Esophagus squamous epithelium (tissue), 5 donors: Measurements from ENCODE around the gene DNAH8. TPM values are rescaled to one million over a fixed set of nuclear protein-coding genes. Genes with fewer than 3 reads are reported as not detected.

Experiments
- DNase-seq: peaks from one replicate; lab custom pipeline; 2025; lab: John Stamatoyannopoulos, UW
- H3K27ac ChIP-seq, 4 donors: fragments of 200-600 bp; sonication (generic); one replicate each; pipeline ENCODE4 v1.5.1; 2016 to 2019; ENCODE audit warnings: mild to moderate bottlenecking in 1 of 4
- H3K27me3 ChIP-seq, 4 donors: fragments of 200-600 bp; sonication (generic); 1 replicate in 3 of 4; 2 replicates in 1 of 4; pipeline versions ENCODE4 v1.5.1 to v1.6.0; 2017 to 2021; ENCODE audit warnings: antibody characterized with exemption in 1 of 4
- H3K36me3 ChIP-seq, 3 donors: fragments of 200-600 bp; sonication (generic); one replicate each; pipeline ENCODE4 v1.5.1; 2016 to 2019
- H3K4me1 ChIP-seq, 3 donors: fragments of 200-600 bp; sonication (generic); one replicate each; pipeline ENCODE4 v1.5.1; 2017 to 2019
- H3K4me3 ChIP-seq, 4 donors: fragments of 200-600 bp; sonication (generic); 1 replicate in 3 of 4; 2 replicates in 1 of 4; pipeline ENCODE4 v1.5.1; 2016 to 2019; ENCODE audit warnings: mild to moderate bottlenecking in 2 of 4, moderate library complexity in 1 of 4
- H3K9me3 ChIP-seq, 3 donors: fragments of 200-600 bp; sonication (generic); one replicate each; pipeline ENCODE4 v1.5.1; 2016 to 2019
- CTCF ChIP-seq, 6 experiments: fragments of 450-650 bp in 4 of 6; fragments of 200-600 bp in 2 of 6; sonication (generic) in 2 of 6; IDR thresholded peaks; one replicate each; pipeline ENCODE4 v1.5.1; 2016 to 2019; ENCODE audit warnings: antibody characterized with exemption in 6 of 6, mild to moderate bottlenecking in 4 of 6, moderate library complexity in 4 of 6
- POLR2A ChIP-seq, 4 donors: fragments of 450-650 bp; IDR thresholded peaks; one replicate each; pipeline ENCODE4 v1.6.1; 2017; ENCODE audit warnings: antibody characterized with exemption in 4 of 4, mild to moderate bottlenecking in 4 of 4, moderate library complexity in 3 of 4
- WGBS, 2 donors: methylation state at CpG; one replicate each; pipeline ENCODE4 v1.1.5; 2018; 5-methylcytosine and 5-hydroxymethylcytosine counted together
- intact Hi-C: fragments of 100-400 bp; cut with DNase I; formaldehyde crosslinking; loops from one replicate; pipeline ENCODE4 v1.15.0; 2022
- total RNA-seq, 4 donors: library from RNA; depleted of rRNA; stranded (reverse); fragments of >200 nt; gene quantifications; one replicate each; pipeline ENCODE4 v1.1.0, GENCODE V29; 2016
- donor health status: DM: yes; HTN: yes; CAD: no.

Gene DNAH8
- under 1 TPM in 2 of 4 donors, not detected in 2; under 0.01 to 0.03 TPM for total RNA-seq

GRCh38 chr6:38715016-38715689 lies at the start of gene DNAH8:
DNAH8 (plus strand) TSS chr6:38715311; CDS start chr6:38722810, 7,499 bp downstream.
- DNase-seq: no peak
- Histone ChIP-seq H3K9me3 (no peaks in the 10 kb centered on the region), H3K27ac (peak within 1 kb of the TSS in 2 of 4 donors; percentile 7 to 22), H3K4me1 (peaks cover 0 to 14% (median 6%) of the 10 kb centered on the region in 3 donors), H3K36me3 (no peaks in the 10 kb centered on the region), H3K4me3 (peak within 1 kb of the TSS in 3 of 4 donors; percentile 15 to 65 (median 40)), H3K27me3 (peaks cover 0 to 66% (median 5%) of the 10 kb centered on the region in 4 donors)
- intact Hi-C loops: no loop called here
- 9 to 14% methylated on average over 16 to 17 of the region's 44 CpGs for WGBS, 2 donors
- TF ChIP-seq CTCF (IDR thresholded peaks at IDR 0.05) (no peak), POLR2A (IDR thresholded peaks at IDR 0.05) (no peak)

- H3K27ac ChIP-seq: no peak overlapping the region
- intact Hi-C loops: no loop called here
- DNase-seq: no peak
- H3K36me3 ChIP-seq: peaks cover 0 to 26% (median 0%) of the 10 kb centered on the region in 3 donors
- no peak overlapping the region for H3K4me3 ChIP-seq
- H3K9me3 ChIP-seq: no peaks in the 10 kb centered on the region
- WGBS, 2 donors: 0 to 8% methylated on average over 2 of the region's 2 CpGs
- TF ChIP-seq CTCF (IDR thresholded peaks at IDR 0.05): peak; percentile 28 to 70 (median 53)
- TF ChIP-seq POLR2A (IDR thresholded peaks at IDR 0.05): no peak
- no peaks in the 10 kb centered on the region for H3K4me1 ChIP-seq
- H3K27me3 ChIP-seq: no peaks in the 10 kb centered on the region
These were observed 43.1 kb upstream of the DNAH8 start for GRCh38 chr6:38671885-38672467.

- Histone ChIP-seq H3K36me3 (peaks cover 0 to 42% (median 0%) of the 10 kb centered on the region in 3 donors), H3K4me1 (no peaks in the 10 kb centered on the region), H3K4me3 (no peak overlapping the region), H3K27ac (no peak overlapping the region), H3K9me3 (no peaks in the 10 kb centered on the region), H3K27me3 (no peaks in the 10 kb centered on the region)
- TF ChIP-seq POLR2A (IDR thresholded peaks at IDR 0.05) (no peak), CTCF (IDR thresholded peaks at IDR 0.05) (no peak)
- WGBS, 2 donors: 31 to 38% methylated on average over 6 to 9 of the region's 9 CpGs
- no peak for DNase-seq
- intact Hi-C loops: no loop called here
These were observed 41.5 kb upstream of the DNAH8 start for GRCh38 chr6:38673397-38674165.

- intact Hi-C loops: no loop called here
These were observed 38.7 kb upstream of the DNAH8 start for GRCh38 chr6:38676236-38676973.

More at GRCh38 chr6:38676236-38676973, 38.7 kb upstream of the DNAH8 start:
- Histone ChIP-seq H3K4me1 (no peaks in the 10 kb centered on the region), H3K4me3 (no peak overlapping the region), H3K9me3 (no peaks in the 10 kb centered on the region), H3K36me3 (peaks cover 0 to 69% (median 0%) of the 10 kb centered on the region in 3 donors), H3K27ac (peak overlapping the region in 1 of 4 donors; percentile 56), H3K27me3 (no peaks in the 10 kb centered on the region)
- TF ChIP-seq CTCF (IDR thresholded peaks at IDR 0.05) (no peak), POLR2A (IDR thresholded peaks at IDR 0.05) (no peak)
- DNase-seq: no peak
- WGBS, 2 donors: 57 to 80% methylated on average over 2 of the region's 2 CpGs
